Iris pigment epithelial cell (primary cell): Measurements from ENCODE around the gene GINM1.

Source experiments
- DNase-seq: peaks from one replicate; pipeline ENCODE4 v3.0.0-alpha.2; 2011; ENCODE audit warnings: low read depth

GINM1 gene

DNA sequence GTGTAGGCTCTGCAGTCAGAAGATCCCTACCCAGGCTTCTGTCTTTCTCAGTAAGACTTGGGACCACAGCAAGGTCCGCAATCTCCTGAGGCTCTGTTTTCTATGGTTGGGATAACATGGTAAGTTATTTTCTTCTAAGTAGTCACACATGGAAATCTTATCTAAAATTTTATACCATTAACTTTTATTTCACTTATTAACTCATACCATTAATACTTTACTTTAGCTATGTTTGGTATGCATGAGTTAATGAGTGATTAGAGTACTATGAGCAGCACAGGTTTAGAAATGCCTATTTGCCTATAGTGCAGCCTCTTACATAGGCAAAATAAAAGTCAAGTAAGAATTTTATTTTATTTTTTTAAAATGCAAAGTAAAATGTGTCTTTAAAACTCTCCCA, 27.2 kb downstream of the GINM1 start:
- no peak for DNase-seq

DNA sequence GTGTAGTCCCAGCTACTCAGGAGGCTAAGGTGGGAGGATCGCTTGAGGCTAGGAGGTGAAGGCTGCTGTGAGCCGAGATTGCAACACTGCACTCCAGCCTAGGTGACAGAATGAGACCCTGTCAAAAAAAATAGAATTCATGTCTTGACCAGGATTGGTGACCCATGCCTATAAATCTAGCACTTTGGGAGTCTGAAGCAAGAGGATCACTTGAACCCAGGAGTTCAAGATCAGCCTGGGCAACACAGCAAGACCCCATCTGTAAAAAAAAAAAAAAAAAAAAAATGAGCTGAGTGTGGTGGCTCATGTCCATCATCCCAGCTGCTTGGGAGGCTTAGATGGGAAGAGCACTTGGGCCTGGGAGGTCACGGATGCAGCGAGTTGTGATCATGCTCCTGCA, 34.3 kb downstream of the GINM1 start:
- DNase-seq, result no peak

DNA sequence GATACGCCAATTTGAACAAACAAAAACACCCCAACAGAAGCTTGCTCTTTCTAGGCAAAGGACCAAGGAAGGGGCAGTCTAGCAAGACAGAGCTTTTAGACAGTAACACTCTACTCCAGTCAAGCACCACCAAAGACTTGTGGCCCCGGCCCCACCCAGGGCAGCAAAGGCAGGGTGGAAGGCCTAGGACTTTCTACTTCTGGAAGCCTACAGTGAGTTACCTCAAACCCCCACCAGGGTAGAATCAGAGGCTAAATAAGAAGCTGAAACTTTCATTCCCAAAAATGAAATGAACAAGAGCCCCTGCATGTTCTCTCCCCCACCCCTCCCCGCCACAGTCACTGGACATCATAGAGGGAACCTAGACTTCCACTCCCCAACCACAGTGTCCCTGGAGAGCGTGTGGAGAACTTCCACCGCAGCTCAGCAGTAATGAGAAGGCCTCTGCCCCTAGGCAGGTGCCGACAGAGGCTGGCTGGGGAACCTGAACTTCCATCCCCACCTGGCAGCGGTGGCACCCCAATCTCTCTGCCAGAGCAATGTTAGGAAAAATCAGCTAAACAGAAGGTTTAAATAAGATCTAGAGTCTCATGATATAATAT, 42.3 kb downstream of the GINM1 start:
- no peak for DNase-seq

DNA sequence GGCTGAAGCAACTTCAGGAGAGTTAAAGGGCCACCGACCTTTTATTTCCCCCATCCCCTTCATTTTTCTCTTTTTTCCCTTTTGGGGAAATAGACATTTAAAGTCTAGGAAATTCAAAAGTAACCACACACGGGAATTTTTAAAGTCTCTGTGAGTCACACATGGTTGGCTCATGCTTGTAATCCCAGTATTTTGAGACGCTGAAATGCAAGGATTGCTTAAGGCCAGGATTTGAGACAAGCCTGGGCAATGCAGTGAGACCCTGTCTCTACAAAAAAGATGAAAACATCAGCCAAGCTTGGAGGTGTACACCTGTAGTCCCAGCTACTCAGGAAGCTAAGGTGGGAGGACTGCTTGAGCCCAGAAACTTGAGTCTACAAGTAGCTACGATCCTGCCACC, 48.2 kb downstream of the GINM1 start:
- DNase-seq, result peak; percentile 64

DNA sequence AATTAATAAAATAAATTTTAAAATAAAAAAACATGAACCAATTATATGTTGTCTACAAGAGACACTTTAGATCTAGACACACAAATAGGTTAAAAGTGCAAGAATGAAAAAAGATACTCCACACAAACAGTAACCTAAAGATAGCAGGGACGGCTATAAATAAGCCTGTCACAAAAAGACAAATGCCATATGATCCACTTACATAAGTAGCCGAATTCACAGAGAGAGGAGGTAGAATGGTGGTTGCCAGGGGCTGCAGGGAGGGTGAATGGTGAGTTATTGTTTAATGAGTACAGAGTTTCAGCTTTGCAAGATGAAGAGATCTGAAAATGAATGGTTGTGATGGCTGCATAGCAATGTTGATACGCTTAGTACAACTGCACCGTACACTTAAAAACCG, 49.6 kb downstream of the GINM1 start:
- DNase-seq, result no peak

DNA sequence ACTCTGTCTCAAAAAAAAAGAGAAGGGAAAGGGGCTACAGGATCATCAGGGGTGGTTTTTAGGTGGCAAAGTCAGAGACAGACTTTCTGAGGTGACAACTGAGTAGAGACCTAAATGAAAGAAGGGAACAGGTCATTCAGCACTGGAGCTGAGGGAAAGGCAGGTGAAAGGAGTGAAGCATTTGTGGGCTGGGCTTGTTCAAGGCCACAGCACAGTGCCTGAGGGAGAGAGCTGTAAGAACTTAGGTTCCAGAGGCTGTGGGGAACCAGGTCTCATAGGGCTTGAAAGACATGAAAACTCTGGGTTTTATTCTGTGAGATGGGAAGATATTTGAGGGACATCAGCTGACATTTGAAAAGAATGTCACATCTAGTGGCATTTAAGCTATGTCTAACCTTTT, 61.5 kb downstream of the GINM1 start:
- DNase-seq, result no peak

DNA sequence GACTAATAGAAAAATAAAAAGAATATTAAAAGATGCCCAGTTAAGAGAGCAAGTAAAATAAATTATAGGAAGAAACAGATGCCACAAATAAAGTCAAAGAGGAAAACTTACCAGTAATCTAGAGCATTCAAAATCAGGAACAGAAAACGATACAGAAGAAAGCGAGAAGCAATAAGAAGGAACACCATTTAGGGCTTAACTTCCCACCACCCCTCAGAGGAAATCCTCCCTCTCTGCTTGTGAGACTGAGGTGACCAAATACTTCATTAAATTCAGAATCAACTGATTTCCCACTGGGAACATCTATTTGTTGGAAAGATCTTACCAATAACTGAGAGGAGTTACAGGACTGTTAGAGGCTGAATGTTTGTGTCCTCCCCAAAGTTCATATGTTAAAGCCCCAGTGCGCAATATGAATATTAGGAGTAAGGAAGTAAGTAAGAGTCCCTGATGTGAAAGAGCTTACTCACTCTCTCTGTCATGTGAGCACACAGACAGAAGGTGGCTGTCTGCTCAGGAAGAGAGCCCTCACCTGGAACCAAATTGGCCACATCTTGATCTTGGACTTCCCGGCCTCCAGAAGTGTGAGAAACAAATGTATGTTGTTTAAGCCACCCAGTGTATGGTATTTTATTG, 62.8 kb downstream of the GINM1 start:
- no peak for DNase-seq

DNA sequence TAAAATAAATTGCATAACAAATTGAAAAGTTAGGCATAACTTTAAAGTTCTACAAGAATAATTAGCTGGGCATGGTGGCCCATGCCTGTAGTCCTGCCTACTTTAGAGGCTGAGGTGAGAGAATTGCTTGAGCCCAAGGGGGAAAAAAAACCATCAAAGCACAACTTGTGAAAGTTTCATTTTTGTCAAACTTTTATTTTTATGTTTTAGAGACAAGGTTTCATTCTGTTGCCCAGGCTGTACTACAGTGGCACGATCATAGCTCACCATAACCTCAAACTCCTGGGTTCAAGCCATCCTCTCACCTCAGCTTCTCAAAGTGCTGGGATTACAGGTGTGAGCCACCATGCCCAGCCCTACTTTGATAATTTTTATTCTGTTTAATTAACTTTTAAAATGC, 68.1 kb downstream of the GINM1 start:
- no peak for DNase-seq

DNA sequence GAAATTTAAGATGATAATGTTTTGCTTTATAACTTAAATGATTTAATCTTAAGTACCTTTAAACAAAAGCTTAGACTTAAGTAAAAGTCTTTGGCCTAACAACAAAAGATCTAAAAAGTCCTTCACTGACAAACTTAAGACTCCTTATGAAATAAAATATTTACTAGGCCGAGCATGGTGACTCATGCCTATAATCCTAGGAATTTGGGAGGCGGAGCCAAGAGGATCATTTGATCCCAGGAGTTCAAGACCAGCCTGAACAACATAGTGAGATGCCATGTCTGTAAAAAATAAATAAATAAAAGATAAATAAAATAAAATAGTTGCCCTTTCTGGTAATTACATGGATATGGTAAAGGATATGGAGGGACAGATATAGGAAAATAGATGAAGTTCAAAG, 69.9 kb downstream of the GINM1 start:
- peak; percentile 69 for DNase-seq
